GM18873 (cell line): ENCODE measurements around the gene KAT6B.

Experiments
- ATAC-seq: cut with Tn5 transposase; IDR thresholded peaks from one replicate; pipeline ENCODE4 v1.9.1; 2021; ENCODE audit warnings: mild to moderate bottlenecking, moderate library complexity, moderate number of reproducible peaks; ENCODE audit not compliant: unreplicated experiment, low FRiP score

Gene KAT6B

GRCh38 chr10:74822521-74823089 lies 3.8 kb upstream of the KAT6B start:
- ATAC-seq: no peak

GRCh38 chr10:74823791-74824183 lies 2.6 kb upstream of the KAT6B start:
- ATAC-seq: no peak

GRCh38 chr10:74824184-74824899 lies 2.1 kb upstream of the KAT6B start:
- no peak for ATAC-seq

- ATAC-seq: no peak
Observed at GRCh38 chr10:74824900-74825370, 1.5 kb upstream of the KAT6B start.

- no peak for ATAC-seq
Observed at GRCh38 chr10:74825371-74826141, 844 bp upstream of the KAT6B start.

- ATAC-seq: no peak
Observed at GRCh38 chr10:74827045-74827441, 643 bp downstream of the KAT6B start.

GRCh38 chr10:74827694-74828093 lies 1.3 kb downstream of the KAT6B start:
- ATAC-seq: no peak

- no peak for ATAC-seq
Observed at GRCh38 chr10:74828946-74829345, 2.5 kb downstream of the KAT6B start.

GRCh38 chr10:74831518-74832120 lies 5.2 kb downstream of the KAT6B start:
- no peak for ATAC-seq

GRCh38 chr10:74835963-74836362 lies 9.6 kb downstream of the KAT6B start:
- ATAC-seq: no peak

GRCh38 chr10:74836877-74837276 lies 10.5 kb downstream of the KAT6B start:
- no peak for ATAC-seq

GRCh38 chr10:74837743-74838142 lies 11.3 kb downstream of the KAT6B start:
- ATAC-seq: no peak

- ATAC-seq: no peak
Observed at GRCh38 chr10:74839708-74840107, 13.3 kb downstream of the KAT6B start.

GRCh38 chr10:74841265-74841973 lies 15.0 kb downstream of the KAT6B start:
- no peak for ATAC-seq

GRCh38 chr10:74842301-74842954 lies 16.0 kb downstream of the KAT6B start:
- ATAC-seq: no peak

GRCh38 chr10:74846958-74847357 lies 20.6 kb downstream of the KAT6B start:
- no peak for ATAC-seq

GRCh38 chr10:74851831-74852230 lies 25.4 kb downstream of the KAT6B start:
- ATAC-seq: no peak

GRCh38 chr10:74852381-74852780 lies 26.0 kb downstream of the KAT6B start:
- no peak for ATAC-seq

GRCh38 chr10:74854610-74855009 lies 28.2 kb downstream of the KAT6B start:
- ATAC-seq: no peak

GRCh38 chr10:74855027-74855426 lies 28.6 kb downstream of the KAT6B start:
- no peak for ATAC-seq
